ENCODE measurements around the gene CELF1.

DNA sequence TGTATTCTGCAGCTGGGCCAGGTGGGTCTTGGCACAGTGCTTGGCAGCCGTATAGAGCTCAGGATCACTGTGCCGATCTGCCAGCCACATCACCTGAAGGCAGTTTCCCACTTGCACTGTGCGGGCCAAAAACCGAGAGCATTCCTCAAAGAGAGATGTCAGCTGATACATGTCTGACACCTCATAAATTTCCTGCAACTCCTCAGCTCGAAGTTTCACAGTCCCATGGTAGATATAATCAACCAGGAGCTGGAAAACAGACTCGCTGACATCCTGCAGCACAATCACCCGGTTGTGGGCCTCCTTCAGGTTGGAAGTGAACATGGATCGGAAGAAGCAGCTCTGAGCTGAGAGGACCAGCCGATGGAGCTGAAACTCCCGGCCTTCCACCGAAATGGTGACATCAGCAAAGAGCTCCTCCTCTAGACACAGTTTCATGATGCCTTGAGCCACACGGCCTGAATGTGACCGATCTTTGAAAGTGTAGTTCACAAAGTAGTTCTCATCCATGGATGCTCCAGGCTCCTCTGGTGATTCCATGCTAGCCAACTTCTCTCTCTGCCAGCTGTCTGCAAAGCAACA lies 24.6 kb upstream of the CELF1 start:
- TF ChIP-seq, protein P1, sequence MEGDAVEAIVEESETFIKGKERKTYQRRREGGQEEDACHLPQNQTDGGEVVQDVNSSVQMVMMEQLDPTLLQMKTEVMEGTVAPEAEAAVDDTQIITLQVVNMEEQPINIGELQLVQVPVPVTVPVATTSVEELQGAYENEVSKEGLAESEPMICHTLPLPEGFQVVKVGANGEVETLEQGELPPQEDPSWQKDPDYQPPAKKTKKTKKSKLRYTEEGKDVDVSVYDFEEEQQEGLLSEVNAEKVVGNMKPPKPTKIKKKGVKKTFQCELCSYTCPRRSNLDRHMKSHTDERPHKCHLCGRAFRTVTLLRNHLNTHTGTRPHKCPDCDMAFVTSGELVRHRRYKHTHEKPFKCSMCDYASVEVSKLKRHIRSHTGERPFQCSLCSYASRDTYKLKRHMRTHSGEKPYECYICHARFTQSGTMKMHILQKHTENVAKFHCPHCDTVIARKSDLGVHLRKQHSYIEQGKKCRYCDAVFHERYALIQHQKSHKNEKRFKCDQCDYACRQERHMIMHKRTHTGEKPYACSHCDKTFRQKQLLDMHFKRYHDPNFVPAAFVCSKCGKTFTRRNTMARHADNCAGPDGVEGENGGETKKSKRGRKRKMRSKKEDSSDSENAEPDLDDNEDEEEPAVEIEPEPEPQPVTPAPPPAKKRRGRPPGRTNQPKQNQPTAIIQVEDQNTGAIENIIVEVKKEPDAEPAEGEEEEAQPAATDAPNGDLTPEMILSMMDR (IDR thresholded peaks at IDR 0.05), result no peak
- no peak for TF ChIP-seq ZFX (IDR thresholded peaks at IDR 0.05; ENCODE audit: borderline replicate concordance)

All from 22Rv1 (cell line).